KBM-7 (cell line): ENCODE measurements around the gene SLC43A2.
A peak's percentile ranks its signal among the peaks of the same experiment; 100 is the strongest.

Source experiments
- DNase-seq: peaks from one replicate; pipeline ENCODE4 v3.0.0-alpha.2; 2015
- in situ Hi-C: fragments of 300-500 bp; cut with MboI; formaldehyde crosslinking; loops from 2 replicates; pipeline ENCODE4 v1.14.3; 2020; ENCODE audit warnings: low sequenced_read_pairs, low pct_unique_long_range_greater_than_20kb, mixed read lengths

The SLC43A2 gene

GRCh38 chr17:1597861-1598342 is 30.7 kb downstream of the SLC43A2 start:
- no peak for DNase-seq
- in situ Hi-C loops = no loop called here

- DNase-seq = no peak
- in situ Hi-C loops = no loop called here
Measured at GRCh38 chr17:1593630-1593931, 35.1 kb downstream of the SLC43A2 start.

GRCh38 chr17:1592751-1593629 is 35.6 kb downstream of the SLC43A2 start:
- in situ Hi-C loops = no loop called here
- no peak for DNase-seq

GRCh38 chr17:1591474-1592090 is 37.1 kb downstream of the SLC43A2 start:
- in situ Hi-C loops = no loop called here
- no peak for DNase-seq

- no peak for DNase-seq
- in situ Hi-C loops = no loop called here
Measured at GRCh38 chr17:1590747-1591473, 37.7 kb downstream of the SLC43A2 start.

GRCh38 chr17:1590029-1590746 is 38.4 kb downstream of the SLC43A2 start:
- in situ Hi-C loops = no loop called here
- DNase-seq = no peak

- no peak for DNase-seq
- in situ Hi-C loops = no loop called here
Measured at GRCh38 chr17:1588821-1589585, 39.6 kb downstream of the SLC43A2 start.

GRCh38 chr17:1584167-1584566 is 44.5 kb downstream of the SLC43A2 start:
- DNase-seq = no peak
- in situ Hi-C loops = no loop called here

GRCh38 chr17:1583556-1583955 is 45.1 kb downstream of the SLC43A2 start:
- in situ Hi-C loops = no loop called here
- no peak for DNase-seq

GRCh38 chr17:1582374-1582773 is 46.3 kb downstream of the SLC43A2 start:
- no peak for DNase-seq
- in situ Hi-C loops = no loop called here

- in situ Hi-C loops = no loop called here
- DNase-seq = no peak
Measured at GRCh38 chr17:1580979-1581676, 47.5 kb downstream of the SLC43A2 start.

GRCh38 chr17:1578029-1578428 is 50.6 kb downstream of the SLC43A2 start:
- DNase-seq = no peak
- in situ Hi-C loops = loop anchor here (10.0 kb wide), 1 partner anchor 47 kb away; the partner anchor contains the start of gene SLC43A2

GRCh38 chr17:1577583-1578013 is 51.0 kb downstream of the SLC43A2 start:
- no peak for DNase-seq
- in situ Hi-C loops = loop anchor here (10.0 kb wide), 1 partner anchor 47 kb away; the partner anchor contains the start of gene SLC43A2

- peak; percentile 92 for DNase-seq
- in situ Hi-C loops = loop anchor here (10.0 kb wide), 1 partner anchor 48 kb away; the partner anchor contains the start of gene SLC43A2
Measured at GRCh38 chr17:1577182-1577581, 51.5 kb downstream of the SLC43A2 start.

GRCh38 chr17:1576500-1576899 is 52.1 kb downstream of the SLC43A2 start:
- in situ Hi-C loops = loop anchor here (10.0 kb wide), 1 partner anchor 48 kb away; the partner anchor contains the start of gene SLC43A2

GRCh38 chr17:1574697-1575471 is 53.8 kb downstream of the SLC43A2 start:
- in situ Hi-C loops = loop anchor here (10.0 kb wide), 1 partner anchor 50 kb away; the partner anchor contains the start of gene SLC43A2
- DNase-seq = no peak

More at GRCh38 chr17:1576500-1576899, 52.1 kb downstream of the SLC43A2 start:
- DNase-seq = no peak
